H1 (cell line): Measurements from ENCODE around the gene HGFAC. TPM values are rescaled to one million over a fixed set of nuclear protein-coding genes. Genes with fewer than 3 reads are reported as not detected.

Experiments used
- NANOG ChIP-seq: IDR thresholded peaks from 2 replicates; pipeline ENCODE4 v1.6.1; 2011; ENCODE audit warnings: low read length, low read depth, mild to moderate bottlenecking, inconsistent platforms; ENCODE audit not compliant: insufficient read depth, poor library complexity, severe bottlenecking
- RBBP5 ChIP-seq: IDR thresholded peaks from 2 replicates; pipeline ENCODE4 v1.7.1; 2012; ENCODE audit warnings: low read depth, mild to moderate bottlenecking, inconsistent platforms, low read length, moderate library complexity, borderline replicate concordance
- ZNF274 ChIP-seq: IDR thresholded peaks from 2 replicates; pipeline ENCODE4 v1.7.0; 2012; ENCODE audit warnings: low read length, borderline replicate concordance; ENCODE audit errors: extremely low read depth
- polyA plus RNA-seq, 7 experiments: library from polyadenylated mRNA; depleted of rRNA in 3 of 7; stranded (reverse) in 5 of 7; unstranded in 2 of 7; fragments of >200 nt in 5 of 7; fragments of 200-250 nt in 2 of 7; gene quantifications; 1 replicate in 5 of 7; 2 replicates in 1 of 7; 4 replicates in 1 of 7; pipeline versions ENCODE4 v1.2.1 to v1.2.3, GENCODE V29; 2011 to 2013; ENCODE audit warnings: missing spikeins in 2 of 7, mixed read lengths in 2 of 7
- total RNA-seq: library from RNA; stranded (reverse); fragmentation: NEBNext Ultra II Directional; extraction: Animal tissue kit (Norgen Biotek cat#: 25700); gene quantifications from 2 replicates; pipeline ENCODE4 v1.2.1, GENCODE V29; 2021

HGFAC gene
- total and polyA plus RNA-seq, 2 of the 8 experiments (the other 6 are each of a cell fraction or from before 2014, with no cell fraction given), result 0.14 to 0.15 TPM

DNA sequence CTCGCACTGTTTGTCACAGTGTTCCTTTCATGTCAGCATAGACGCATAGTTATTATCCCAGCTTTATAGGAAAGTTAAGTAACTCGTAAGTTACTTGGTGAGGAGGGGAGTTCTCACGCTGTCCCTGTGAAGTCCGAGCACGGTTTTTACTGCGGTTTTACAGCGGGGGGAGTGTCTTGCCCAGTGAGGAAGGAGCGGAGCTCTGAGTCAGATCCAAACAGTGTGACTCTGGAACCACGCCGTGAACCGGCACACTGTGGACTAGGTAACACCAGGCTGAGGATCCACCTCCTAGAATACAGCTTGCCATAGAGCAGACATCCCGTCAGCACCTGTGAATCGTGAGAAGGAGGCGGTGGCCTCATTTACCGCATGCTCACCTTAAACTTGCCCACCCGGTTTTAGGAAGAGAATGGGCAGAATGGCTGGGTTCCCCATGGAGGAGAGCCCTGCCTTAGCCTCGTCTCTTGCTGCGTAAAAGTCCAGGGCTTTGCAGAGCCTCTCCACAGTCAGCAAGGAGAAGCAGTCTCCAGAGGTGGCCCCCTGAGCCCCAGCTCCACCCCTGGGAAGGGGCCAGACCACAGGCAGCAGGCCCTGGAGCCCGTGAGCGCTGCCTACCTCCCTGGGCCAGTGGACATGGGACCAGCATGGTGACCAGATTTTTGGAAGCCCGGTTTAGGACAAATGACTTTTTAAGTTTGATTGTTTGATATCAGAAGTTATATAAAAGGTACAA is 40.2 kb upstream of the HGFAC start (continued):
- TF ChIP-seq RBBP5 (no peak), NANOG (no peak), ZNF274 (no peak)
